Measurements from ENCODE around the gene GTSE1. TPM values are rescaled to one million over a fixed set of nuclear protein-coding genes. Genes with fewer than 3 reads are reported as not detected.

GTSE1 gene
- polyA plus RNA-seq, 1 donor: 8.2 TPM

DNA sequence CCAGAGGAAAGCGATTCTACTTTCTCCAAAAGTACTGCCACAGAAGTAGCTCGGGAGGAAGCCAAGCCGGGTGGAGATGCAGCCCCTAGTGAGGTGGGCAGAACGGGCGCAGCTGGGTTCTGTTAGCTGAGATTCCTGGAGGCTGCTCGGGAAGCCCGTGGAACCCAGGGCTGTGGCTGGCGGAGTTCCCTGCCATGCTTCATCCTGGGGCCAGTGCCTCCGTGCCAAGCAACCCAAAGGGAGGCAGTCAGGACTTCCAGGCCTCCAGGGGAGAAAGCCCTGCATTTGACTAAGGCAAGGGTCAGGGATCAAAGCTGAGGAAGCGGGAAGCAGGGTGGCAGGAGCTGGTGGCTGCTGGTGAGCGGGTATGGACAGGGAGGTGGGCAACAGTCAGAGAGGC lies 32.1 kb downstream of the GTSE1 start:
- DNase-seq (ENCODE audit: low read depth): no peak

- DNase-seq (ENCODE audit: low read depth): no peak
These were observed 32.9 kb downstream of the GTSE1 start for GRCh38 chr22:46329616-46330015.

GRCh38 chr22:46330426-46330825 lies 33.8 kb downstream of the GTSE1 start:
- DNase-seq (ENCODE audit: low read depth): no peak

- DNase-seq (ENCODE audit: low read depth): no peak
These were observed 34.8 kb downstream of the GTSE1 start for GRCh38 chr22:46331496-46331895.

DNA sequence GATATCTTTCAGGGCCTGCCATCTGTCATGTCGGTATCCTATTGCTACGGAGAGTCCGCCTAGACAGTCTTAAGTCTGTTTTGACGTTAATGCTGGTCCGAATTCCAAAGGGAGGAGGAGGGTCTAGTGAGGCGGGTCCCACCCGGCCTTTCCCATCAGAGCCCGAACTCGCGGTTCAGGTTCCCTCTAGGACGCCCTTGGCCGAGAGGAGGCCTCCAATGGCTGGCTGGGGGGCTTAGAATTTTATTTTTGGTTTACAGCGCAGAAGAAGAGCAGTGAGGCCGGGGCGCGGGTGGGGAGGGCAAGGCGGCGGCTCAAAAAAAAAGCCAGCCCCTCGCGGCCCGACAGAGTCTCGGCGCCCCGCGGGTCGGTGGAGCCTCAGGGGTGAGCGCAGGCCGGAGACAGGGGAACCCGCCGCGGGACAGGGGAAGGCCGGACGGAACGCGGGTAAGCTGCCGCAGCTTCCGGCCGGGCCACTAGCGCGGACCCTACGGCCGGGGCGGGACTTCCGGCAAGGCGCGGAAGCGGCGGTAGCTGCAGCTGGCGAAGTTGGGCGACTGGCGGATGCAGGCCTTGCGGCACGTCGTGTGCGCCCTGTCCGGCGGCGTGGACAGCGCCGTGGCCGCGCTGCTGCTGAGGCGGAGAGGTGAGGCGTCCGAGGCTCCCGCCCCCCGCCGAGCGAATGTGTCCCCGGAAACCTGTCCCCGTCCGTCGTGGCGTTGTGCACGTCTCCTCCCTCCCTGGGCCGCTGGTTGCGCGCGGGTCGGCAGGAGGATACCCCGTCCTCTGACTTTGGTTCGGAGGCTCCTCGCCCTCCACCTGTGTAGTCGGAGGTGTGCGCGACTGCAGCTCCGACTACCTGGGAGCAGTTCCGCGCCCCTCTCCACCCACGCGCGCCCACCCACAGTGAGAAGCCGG lies 38.8 kb downstream of the GTSE1 start, which contains the start of gene TRMU:
Gene TRMU, plus strand, starts transcription at position 514 of the 918 bp plus-strand sequence. Its CDS starts 51 bp downstream, at position 565.
- DNase-seq (ENCODE audit: low read depth): peak; percentile 57

DNA sequence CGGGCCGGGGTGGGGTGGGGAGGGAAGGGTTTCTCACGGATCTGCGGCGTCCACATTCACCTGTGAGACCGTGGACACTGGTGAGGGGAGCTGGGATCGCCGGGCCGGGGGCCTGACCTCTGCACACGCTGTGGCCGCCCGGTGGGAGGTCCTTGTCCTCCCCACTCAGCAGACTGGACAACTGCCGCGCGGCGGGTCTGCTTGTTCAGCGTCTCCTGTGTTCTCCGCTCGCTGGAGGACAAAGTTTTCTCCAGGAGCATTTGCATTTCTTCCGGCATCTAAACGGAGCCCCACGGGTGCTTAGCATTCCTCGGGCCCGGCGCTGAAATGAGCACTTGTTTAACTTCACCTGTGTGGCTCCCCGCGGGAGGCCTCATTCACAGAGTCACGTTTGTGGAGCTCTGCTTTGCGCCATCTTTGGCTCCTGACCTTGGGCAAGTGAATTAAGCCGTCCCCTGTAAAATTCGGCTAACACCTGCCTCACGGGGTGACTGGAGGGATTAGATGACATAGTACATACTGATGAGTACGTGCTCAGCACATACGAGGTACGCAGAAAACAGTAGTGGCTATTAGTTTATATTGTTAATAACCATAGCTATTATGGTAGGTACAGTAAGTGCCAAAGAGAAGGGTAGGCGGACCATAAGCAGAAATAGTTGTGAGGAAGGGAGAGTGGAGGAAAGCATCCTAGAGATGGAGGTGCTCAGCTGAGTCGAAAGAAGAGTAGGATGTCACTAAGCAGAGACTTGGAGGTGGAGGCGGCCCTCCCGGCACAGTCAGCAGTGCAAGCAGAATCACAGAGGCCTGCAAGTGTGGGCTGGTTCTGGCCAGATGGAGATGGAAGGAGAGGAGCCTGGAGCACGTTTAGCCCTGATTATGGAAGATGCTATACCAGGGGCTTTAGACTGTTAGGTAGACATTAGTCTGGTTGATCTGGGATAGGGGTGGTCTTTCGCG lies 39.7 kb downstream of the GTSE1 start:
- no peak for DNase-seq (ENCODE audit: low read depth)

GRCh38 chr22:46337870-46338269 lies 41.2 kb downstream of the GTSE1 start:
- no peak for DNase-seq (ENCODE audit: low read depth)

- no peak for DNase-seq (ENCODE audit: low read depth)
These were observed 42.0 kb downstream of the GTSE1 start for GRCh38 chr22:46338636-46339035.

- no peak for DNase-seq (ENCODE audit: low read depth)
These were observed 43.3 kb downstream of the GTSE1 start for GRCh38 chr22:46339956-46340355.

GRCh38 chr22:46340676-46341075 lies 44.0 kb downstream of the GTSE1 start:
- no peak for DNase-seq (ENCODE audit: low read depth)

GRCh38 chr22:46346680-46347405 lies 50.2 kb downstream of the GTSE1 start:
- DNase-seq (ENCODE audit: low read depth): no peak

DNA sequence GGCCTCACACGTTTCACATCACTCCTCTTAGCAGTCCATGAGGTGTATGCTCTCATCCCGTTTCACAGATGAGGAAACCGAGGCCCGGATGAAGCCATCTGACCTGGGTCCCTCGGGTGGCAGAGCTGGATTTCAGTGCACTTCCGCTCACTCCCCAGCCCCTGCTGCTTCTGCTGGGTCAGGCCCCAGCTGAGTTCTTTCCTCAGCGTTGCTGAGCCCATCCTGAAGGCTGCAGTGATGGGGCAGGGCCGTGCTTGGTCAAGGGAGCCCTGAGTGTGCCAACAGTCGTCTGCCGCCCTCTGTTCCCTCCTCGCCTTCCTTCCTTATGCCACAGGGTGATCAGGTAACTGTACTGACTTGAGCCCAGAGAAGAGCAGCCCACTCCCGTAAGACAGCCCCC lies 51.0 kb downstream of the GTSE1 start:
- DNase-seq (ENCODE audit: low read depth): no peak

GRCh38 chr22:46348099-46348695 lies 51.5 kb downstream of the GTSE1 start:
- DNase-seq (ENCODE audit: low read depth): no peak

DNA sequence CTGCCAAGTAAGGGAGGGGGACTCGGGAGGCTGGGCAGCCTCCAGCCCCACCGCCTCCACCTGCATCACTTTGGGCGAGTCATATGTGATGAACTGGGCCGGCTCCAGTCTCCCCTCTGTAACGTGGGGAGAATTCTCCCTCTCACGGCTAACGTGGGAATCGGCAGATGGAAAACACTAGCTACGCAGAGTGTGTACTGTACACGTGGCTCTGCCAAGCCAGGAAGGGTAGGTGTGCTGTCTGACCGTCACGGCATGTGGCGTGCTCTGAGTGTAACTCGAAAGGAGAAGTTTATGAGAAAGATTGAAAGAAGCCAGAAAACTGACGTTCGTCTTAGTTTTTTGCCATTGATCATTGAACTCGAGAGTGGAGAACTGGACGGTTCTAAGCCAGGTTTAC lies 52.6 kb downstream of the GTSE1 start:
- no peak for DNase-seq (ENCODE audit: low read depth)

DNA sequence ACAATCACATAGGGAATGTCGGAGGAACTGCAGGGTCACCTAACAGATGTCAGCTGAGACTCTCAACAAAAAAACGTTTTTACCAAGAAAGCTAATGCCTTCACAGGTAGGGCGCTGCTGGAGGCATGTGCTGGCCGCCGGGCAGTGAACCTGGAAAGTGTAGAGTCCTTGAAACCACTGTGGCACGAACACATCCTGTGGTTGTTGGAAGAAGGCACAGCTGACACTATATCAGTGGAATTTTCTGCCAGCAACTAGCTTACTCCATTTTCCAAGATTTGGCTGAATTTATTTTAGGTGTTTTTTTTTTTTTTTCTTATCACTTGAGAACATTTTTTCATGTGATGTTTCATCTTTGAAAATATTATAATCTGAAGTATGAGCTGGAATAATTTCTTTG lies 53.0 kb downstream of the GTSE1 start:
- DNase-seq (ENCODE audit: low read depth): no peak

DNA sequence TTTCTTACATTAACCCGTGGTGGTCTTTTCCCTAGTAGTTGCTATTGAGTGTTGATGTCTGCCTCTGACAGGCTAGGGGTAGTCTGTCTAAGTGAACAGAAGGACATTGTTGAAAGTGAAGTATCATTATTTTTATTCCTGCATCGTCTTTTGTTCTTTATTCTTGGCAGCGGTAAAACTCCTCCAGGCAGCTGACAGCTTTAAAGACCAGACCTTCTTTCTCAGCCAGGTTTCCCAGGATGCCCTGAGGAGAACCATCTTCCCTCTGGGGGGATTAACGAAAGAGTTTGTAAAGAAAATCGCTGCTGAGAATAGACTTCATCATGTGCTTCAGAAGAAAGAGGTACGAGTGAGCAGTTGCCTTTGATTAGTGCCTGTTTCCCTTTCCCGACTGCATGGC lies 53.5 kb downstream of the GTSE1 start:
- DNase-seq (ENCODE audit: low read depth): no peak

DNA sequence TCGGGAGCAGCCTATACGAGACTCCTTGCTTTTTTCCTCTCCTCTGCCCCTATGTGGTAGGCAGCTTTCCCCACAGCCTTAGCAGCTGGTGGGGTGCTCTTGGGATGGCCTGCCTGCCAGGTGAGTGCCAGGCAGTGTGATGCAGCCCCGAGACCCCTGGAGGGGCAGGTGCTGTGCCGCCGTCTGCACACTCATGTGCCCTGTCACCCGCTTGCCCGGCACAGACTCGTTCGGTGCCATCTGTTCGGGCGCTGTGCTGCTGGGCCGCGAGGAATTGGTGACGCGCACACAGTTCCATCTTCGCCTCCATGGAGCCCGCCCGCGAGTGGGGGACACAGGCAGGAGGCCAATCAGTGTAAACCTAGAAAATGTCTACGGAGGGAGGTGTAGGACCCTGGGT lies 54.0 kb downstream of the GTSE1 start:
- no peak for DNase-seq (ENCODE audit: low read depth)

DNA sequence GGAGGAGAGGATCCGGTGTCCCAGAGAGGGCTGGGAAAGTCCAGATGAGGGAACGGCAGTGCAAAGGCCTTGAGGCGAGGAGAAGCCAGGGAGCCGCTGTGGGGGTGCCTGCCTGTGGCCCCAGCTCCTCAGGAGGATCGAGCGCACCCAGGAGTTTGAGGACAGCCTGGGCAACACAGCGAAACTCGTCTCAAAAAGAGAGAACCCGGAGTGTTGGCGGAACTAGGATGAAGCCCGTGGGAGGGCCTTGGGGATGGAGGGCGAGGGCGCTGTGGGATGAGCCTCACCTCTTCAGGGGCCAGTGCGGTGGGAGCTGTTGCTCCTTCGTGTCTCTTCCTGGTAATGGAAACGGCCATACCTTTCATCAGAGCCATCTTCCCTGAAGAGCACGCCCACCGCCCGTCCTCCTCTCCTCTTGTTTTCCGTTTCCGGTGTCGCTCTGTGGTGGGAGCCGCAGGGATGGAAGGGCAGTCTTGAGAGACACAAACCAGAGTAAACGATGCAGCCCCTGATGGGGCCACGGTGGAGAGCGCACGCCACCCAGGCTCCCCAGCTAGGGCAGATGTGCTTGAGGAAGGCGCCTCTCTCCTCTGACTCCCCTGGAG lies 54.6 kb downstream of the GTSE1 start:
- DNase-seq (ENCODE audit: low read depth): no peak

DNA sequence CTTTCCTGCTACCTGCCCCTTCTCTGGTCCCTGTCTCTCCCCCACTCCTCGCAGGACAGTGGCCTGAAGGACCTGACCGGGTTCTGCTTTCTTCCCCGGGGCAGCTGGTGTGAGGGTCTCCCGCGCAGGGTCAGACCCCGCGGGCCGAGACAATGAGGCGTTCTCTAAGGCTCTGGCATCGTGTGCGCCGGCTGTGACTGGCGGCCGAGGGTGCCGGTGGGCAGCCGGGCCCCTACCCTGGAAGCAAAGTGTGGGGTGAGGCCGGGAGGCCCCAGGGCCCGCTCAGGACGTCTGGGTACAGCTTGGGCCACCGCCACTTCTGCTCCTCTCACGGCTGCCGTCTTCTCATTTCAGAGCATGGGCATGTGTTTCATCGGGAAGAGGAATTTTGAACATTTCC lies 55.1 kb downstream of the GTSE1 start:
- DNase-seq (ENCODE audit: low read depth): no peak

GRCh38 chr22:46352276-46352675 lies 55.6 kb downstream of the GTSE1 start:
- no peak for DNase-seq (ENCODE audit: low read depth)

All from forelimb muscle (tissue), 1 donor.